ENCODE results near the gene PGK2. TPM values are rescaled to one million over a fixed set of nuclear protein-coding genes. Genes with fewer than 3 reads are reported as not detected.

Gene PGK2
- total and polyA plus RNA-seq, 7 donors, result not detected

DNA sequence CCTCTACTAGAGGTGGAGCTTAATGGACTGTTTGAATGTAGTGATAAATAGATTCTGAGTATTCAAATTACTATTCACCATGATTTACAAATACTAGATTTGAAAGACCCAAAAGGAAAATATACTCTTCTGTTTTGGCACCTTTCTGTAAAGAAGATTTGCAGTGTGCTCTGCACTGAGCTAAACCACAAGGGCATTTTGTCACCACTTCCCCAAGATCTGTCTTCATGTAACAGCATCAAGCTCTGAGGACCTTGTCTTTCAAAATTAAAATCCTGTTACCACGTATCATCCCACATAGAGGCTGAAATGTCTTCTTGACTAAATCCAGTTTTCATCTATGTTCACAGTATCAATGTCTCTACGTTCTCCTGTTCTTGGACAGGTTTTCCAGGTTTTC, 3.3 kb upstream of the PGK2 start:
- H3K4me1 ChIP-seq, result no peaks in the 10 kb centered on the region
- H3K27me3 ChIP-seq (ENCODE audit: insufficient read depth in 3 of 3, low read length in 2 of 3), result no peaks in the 10 kb centered on the region
- no peak overlapping the region for H3K4me3 ChIP-seq
- intact Hi-C loops (cut with DNase I), result no loop called here
- no peaks in the 10 kb centered on the region for H3K36me3 ChIP-seq (ENCODE audit: insufficient read depth in 1 of 2, low read depth in 1 of 2)
- DNase-seq, result no peak
- 71 to 86% (median 78%) methylated on average over 2 of the region's 2 CpGs for WGBS, 3 donors
- H3K27ac ChIP-seq, result no peak overlapping the region
- TF ChIP-seq, protein P1, sequence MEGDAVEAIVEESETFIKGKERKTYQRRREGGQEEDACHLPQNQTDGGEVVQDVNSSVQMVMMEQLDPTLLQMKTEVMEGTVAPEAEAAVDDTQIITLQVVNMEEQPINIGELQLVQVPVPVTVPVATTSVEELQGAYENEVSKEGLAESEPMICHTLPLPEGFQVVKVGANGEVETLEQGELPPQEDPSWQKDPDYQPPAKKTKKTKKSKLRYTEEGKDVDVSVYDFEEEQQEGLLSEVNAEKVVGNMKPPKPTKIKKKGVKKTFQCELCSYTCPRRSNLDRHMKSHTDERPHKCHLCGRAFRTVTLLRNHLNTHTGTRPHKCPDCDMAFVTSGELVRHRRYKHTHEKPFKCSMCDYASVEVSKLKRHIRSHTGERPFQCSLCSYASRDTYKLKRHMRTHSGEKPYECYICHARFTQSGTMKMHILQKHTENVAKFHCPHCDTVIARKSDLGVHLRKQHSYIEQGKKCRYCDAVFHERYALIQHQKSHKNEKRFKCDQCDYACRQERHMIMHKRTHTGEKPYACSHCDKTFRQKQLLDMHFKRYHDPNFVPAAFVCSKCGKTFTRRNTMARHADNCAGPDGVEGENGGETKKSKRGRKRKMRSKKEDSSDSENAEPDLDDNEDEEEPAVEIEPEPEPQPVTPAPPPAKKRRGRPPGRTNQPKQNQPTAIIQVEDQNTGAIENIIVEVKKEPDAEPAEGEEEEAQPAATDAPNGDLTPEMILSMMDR (IDR thresholded peaks at IDR 0.05), result no peak
- H3K9me3 ChIP-seq, result no peaks in the 10 kb centered on the region
- no peak for ATAC-seq

DNA sequence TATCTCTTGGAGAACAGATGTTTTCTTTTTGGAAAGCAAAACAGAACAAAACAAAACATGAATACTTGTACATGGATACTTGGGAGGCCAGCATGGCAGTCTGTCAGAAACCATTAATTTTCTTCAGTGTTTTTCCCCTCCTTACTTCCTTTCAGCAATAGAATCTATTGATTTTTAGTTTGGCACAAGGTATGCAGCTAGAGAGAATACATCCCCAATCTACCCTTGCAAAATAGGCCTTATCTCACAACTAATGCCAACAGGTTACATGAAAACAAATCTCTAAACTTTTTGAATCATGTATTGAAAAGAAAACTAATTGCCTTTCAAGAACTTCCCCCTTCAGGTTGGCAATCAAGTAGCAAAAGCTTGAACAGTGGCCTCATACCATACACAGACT, 2.8 kb downstream of the PGK2 start:
- H3K9me3 ChIP-seq, result no peaks in the 10 kb centered on the region

DNA sequence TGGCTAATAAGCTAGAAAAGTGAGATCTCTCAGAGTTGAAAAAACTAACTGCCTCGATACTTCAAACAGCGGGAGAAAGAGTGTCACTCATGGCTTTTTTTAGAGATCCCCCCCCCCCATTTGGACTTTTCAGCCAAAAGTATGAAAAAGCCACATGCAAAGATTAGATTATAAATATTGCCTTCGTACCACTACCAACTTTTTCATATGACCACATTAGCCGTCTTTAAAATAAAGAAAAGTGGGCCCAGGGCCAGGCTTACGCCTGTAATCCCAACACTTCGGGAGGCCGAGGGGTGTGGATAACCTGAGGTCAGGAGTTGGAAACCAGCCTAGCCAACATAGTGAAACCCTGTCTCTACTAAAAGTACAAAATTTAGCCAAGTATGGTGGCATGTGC, 4.4 kb downstream of the PGK2 start:
- intact Hi-C loops (cut with DNase I), result no loop called here

More for the DNA sequence above, 2.8 kb downstream of the PGK2 start:
- Histone ChIP-seq H3K27me3 (ENCODE audit: insufficient read depth in 3 of 3, low read length in 2 of 3) (no peaks in the 10 kb centered on the region), H3K27ac (no peak overlapping the region), H3K4me1 (no peaks in the 10 kb centered on the region), H3K36me3 (ENCODE audit: insufficient read depth in 1 of 2, low read depth in 1 of 2) (no peaks in the 10 kb centered on the region), H3K4me3 (no peak overlapping the region)
- no peak for DNase-seq
- TF ChIP-seq, protein P1 (IDR thresholded peaks at IDR 0.05), result no peak
- intact Hi-C loops (cut with DNase I), result no loop called here
- no peak for ATAC-seq

DNA sequence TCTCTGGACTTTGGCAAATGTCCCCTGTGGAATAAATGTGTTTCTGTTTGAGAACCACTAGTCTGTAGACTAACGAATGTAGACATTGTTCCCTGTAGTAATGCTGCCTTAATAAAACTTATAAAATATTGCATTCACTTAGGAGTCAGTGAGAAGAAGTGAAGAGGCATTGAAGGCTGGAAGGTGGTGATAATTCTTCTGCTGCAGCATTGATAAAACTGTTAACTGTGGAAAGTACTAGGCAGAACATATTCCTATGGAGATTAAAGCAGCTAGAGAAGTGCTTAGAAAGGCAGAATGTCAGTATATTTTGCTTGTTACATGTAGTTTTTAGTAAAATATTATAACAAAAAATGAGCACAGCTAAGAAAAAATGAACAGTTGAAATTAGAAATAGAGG, 4.8 kb downstream of the PGK2 start:
- TF ChIP-seq, protein P1 (IDR thresholded peaks at IDR 0.05), result no peak
- no peak overlapping the region for H3K4me3 ChIP-seq
- DNase-seq (no peak), ATAC-seq (no peak)
- no peaks in the 10 kb centered on the region for H3K36me3 ChIP-seq (ENCODE audit: insufficient read depth in 1 of 2, low read depth in 1 of 2)
- H3K9me3 ChIP-seq, result no peaks in the 10 kb centered on the region
- no peaks in the 10 kb centered on the region for H3K27me3 ChIP-seq (ENCODE audit: insufficient read depth in 3 of 3, low read length in 2 of 3)
- no peaks in the 10 kb centered on the region for H3K4me1 ChIP-seq
- no peak overlapping the region for H3K27ac ChIP-seq
- WGBS, 3 donors, result 43 to 65% (median 58%) methylated on average over 1 of the region's 1 CpG
- intact Hi-C loops (cut with DNase I), result no loop called here

More for the DNA sequence above, 4.4 kb downstream of the PGK2 start:
- DNase-seq (no peak), ATAC-seq (no peak)
- TF ChIP-seq, protein P1 (IDR thresholded peaks at IDR 0.05), result no peak
- 92 to 93% (median 92%) methylated on average over 7 of the region's 7 CpGs for WGBS, 3 donors
- Histone ChIP-seq H3K4me1 (no peaks in the 10 kb centered on the region), H3K36me3 (ENCODE audit: insufficient read depth in 1 of 2, low read depth in 1 of 2) (no peaks in the 10 kb centered on the region), H3K27ac (no peak overlapping the region), H3K27me3 (ENCODE audit: insufficient read depth in 3 of 3, low read length in 2 of 3) (no peaks in the 10 kb centered on the region), H3K4me3 (no peak overlapping the region), H3K9me3 (no peaks in the 10 kb centered on the region)

DNA sequence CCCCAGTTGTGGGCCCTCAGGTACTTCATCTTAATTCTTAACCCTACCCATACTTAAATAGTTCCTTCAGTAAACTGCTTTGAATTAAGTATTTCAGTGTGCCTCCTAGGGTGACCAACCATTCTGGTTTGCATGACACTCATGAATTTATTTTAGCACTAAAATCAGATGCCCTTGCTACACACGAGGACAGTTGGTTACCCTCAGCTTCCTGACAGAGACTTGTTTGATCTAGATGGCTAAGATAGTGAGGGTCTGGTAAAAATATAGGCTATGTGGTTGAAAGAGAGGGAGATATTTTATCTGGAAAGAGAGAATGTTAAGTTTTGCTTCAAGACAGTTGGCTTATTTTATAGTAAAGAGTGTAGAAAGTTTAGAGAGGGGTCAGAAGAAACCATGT, 10.6 kb downstream of the PGK2 start:
- ATAC-seq (no peak), DNase-seq (no peak)

More for the DNA sequence above, 10.6 kb downstream of the PGK2 start:
- 29 to 43% (median 43%) methylated on average over 1 of the region's 1 CpG for WGBS, 3 donors
- Histone ChIP-seq H3K27ac (no peak overlapping the region), H3K27me3 (ENCODE audit: insufficient read depth in 3 of 3, low read length in 2 of 3) (no peaks in the 10 kb centered on the region), H3K4me3 (no peak overlapping the region), H3K36me3 (ENCODE audit: insufficient read depth in 1 of 2, low read depth in 1 of 2) (no peaks in the 10 kb centered on the region), H3K4me1 (no peaks in the 10 kb centered on the region), H3K9me3 (no peaks in the 10 kb centered on the region)
- TF ChIP-seq, protein P1 (IDR thresholded peaks at IDR 0.05), result no peak
- intact Hi-C loops (cut with DNase I), result no loop called here

Data from psoas muscle (tissue), 8 donors.